ENCODE results near the gene DENND5B. TPM values are rescaled to one million over a fixed set of nuclear protein-coding genes. Genes with fewer than 3 reads are reported as not detected.

DENND5B gene
- total RNA-seq, 4 donors from 2014 or later = 4.4 to 25.1 (median 16.3) TPM

- H3K9me3 ChIP-seq = no peaks in the 10 kb centered on the region
- intact Hi-C loops (cut with DNase I; ENCODE audit: low total_unique reads) = no loop called here
- no peak for DNase-seq
These were observed 5.0 kb downstream of the DENND5B start for GRCh38 chr12:31585895-31586294.

GRCh38 chr12:31585271-31585670 lies 5.7 kb downstream of the DENND5B start:
- Histone ChIP-seq H3K4me3 (no peak overlapping the region), H3K36me3 (no peaks in the 10 kb centered on the region), H3K27ac (peak overlapping the region in 1 of 4 donors; percentile 9), H3K9me3 (no peaks in the 10 kb centered on the region), H3K27me3 (no peaks in the 10 kb centered on the region), H3K4me1 (peaks cover 0 to 10% (median 7%) of the 10 kb centered on the region in 4 donors)
- no peak for TF ChIP-seq POLR2AphosphoS5 (IDR thresholded peaks at IDR 0.05)
- TF ChIP-seq POLR2A (IDR thresholded peaks at IDR 0.05) = no peak
- TF ChIP-seq, protein P1, sequence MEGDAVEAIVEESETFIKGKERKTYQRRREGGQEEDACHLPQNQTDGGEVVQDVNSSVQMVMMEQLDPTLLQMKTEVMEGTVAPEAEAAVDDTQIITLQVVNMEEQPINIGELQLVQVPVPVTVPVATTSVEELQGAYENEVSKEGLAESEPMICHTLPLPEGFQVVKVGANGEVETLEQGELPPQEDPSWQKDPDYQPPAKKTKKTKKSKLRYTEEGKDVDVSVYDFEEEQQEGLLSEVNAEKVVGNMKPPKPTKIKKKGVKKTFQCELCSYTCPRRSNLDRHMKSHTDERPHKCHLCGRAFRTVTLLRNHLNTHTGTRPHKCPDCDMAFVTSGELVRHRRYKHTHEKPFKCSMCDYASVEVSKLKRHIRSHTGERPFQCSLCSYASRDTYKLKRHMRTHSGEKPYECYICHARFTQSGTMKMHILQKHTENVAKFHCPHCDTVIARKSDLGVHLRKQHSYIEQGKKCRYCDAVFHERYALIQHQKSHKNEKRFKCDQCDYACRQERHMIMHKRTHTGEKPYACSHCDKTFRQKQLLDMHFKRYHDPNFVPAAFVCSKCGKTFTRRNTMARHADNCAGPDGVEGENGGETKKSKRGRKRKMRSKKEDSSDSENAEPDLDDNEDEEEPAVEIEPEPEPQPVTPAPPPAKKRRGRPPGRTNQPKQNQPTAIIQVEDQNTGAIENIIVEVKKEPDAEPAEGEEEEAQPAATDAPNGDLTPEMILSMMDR (IDR thresholded peaks at IDR 0.05) = no peak
- no peak for TF ChIP-seq EP300 (IDR thresholded peaks at IDR 0.05; ENCODE audit: low read depth)
- DNase-seq = no peak
- in situ Hi-C loops (cut with MboI; ENCODE audit: low pct_ligation_motif_present in 1 of 4, low pct_unique_long_range_greater_than_20kb in 1 of 4, low sequenced_read_pairs in 3 of 4) = no loop called here
- intact Hi-C loops (cut with DNase I; ENCODE audit: low total_unique reads) = no loop called here
- WGBS, 2 donors (ENCODE audit: low coverage in 1 of 2) = 87% methylated on average over 3 of the region's 3 CpGs; no CpG with 5 or more reads in 1 of the 2 donors

More at GRCh38 chr12:31585895-31586294, 5.0 kb downstream of the DENND5B start:
- in situ Hi-C loops (cut with MboI; ENCODE audit: low pct_ligation_motif_present in 1 of 4, low pct_unique_long_range_greater_than_20kb in 1 of 4, low sequenced_read_pairs in 3 of 4) = no loop called here
- no peak overlapping the region for H3K27ac ChIP-seq
- H3K36me3 ChIP-seq = no peaks in the 10 kb centered on the region
- H3K4me1 ChIP-seq = peaks cover 0 to 10% (median 7%) of the 10 kb centered on the region in 4 donors
- TF ChIP-seq POLR2AphosphoS5 (IDR thresholded peaks at IDR 0.05) (no peak), POLR2A (IDR thresholded peaks at IDR 0.05) (no peak), EP300 (IDR thresholded peaks at IDR 0.05; ENCODE audit: low read depth) (no peak)
- TF ChIP-seq, protein P1 (IDR thresholded peaks at IDR 0.05) = no peak
- no peaks in the 10 kb centered on the region for H3K27me3 ChIP-seq
- 67 to 77% methylated on average over 2 of the region's 2 CpGs for WGBS, 2 donors (ENCODE audit: low coverage in 1 of 2)
- H3K4me3 ChIP-seq = no peak overlapping the region

- WGBS, 2 donors (ENCODE audit: low coverage in 1 of 2) = 85 to 87% methylated on average over 6 of the region's 6 CpGs
- DNase-seq = no peak
- H3K4me1 ChIP-seq = peaks cover 0 to 10% (median 7%) of the 10 kb centered on the region in 4 donors
- no peaks in the 10 kb centered on the region for H3K36me3 ChIP-seq
- H3K27ac ChIP-seq = peak overlapping the region in 1 of 4 donors; percentile 9
- intact Hi-C loops (cut with DNase I; ENCODE audit: low total_unique reads) = no loop called here
- TF ChIP-seq POLR2AphosphoS5 (IDR thresholded peaks at IDR 0.05) (no peak), EP300 (IDR thresholded peaks at IDR 0.05; ENCODE audit: low read depth) (no peak), POLR2A (IDR thresholded peaks at IDR 0.05) (no peak)
- TF ChIP-seq, protein P1 (IDR thresholded peaks at IDR 0.05) = no peak
- in situ Hi-C loops (cut with MboI; ENCODE audit: low pct_ligation_motif_present in 1 of 4, low pct_unique_long_range_greater_than_20kb in 1 of 4, low sequenced_read_pairs in 3 of 4) = no loop called here
- no peaks in the 10 kb centered on the region for H3K9me3 ChIP-seq
- no peak overlapping the region for H3K4me3 ChIP-seq
- no peaks in the 10 kb centered on the region for H3K27me3 ChIP-seq
These were observed 6.2 kb downstream of the DENND5B start for GRCh38 chr12:31584782-31585181.

GRCh38 chr12:31583878-31584277 lies 7.1 kb downstream of the DENND5B start:
- Histone ChIP-seq H3K4me3 (no peak overlapping the region), H3K9me3 (no peaks in the 10 kb centered on the region), H3K4me1 (peaks cover 0 to 4% (median 2%) of the 10 kb centered on the region in 4 donors), H3K27ac (no peak overlapping the region), H3K27me3 (no peaks in the 10 kb centered on the region), H3K36me3 (no peaks in the 10 kb centered on the region)
- TF ChIP-seq POLR2AphosphoS5 (IDR thresholded peaks at IDR 0.05) (no peak), EP300 (IDR thresholded peaks at IDR 0.05; ENCODE audit: low read depth) (no peak), POLR2A (IDR thresholded peaks at IDR 0.05) (no peak)
- TF ChIP-seq, protein P1 (IDR thresholded peaks at IDR 0.05) = no peak
- no peak for DNase-seq
- intact Hi-C loops (cut with DNase I; ENCODE audit: low total_unique reads) (no loop called here), in situ Hi-C loops (cut with MboI; ENCODE audit: low pct_ligation_motif_present in 1 of 4, low pct_unique_long_range_greater_than_20kb in 1 of 4, low sequenced_read_pairs in 3 of 4) (no loop called here)
- 70 to 85% methylated on average over 2 of the region's 2 CpGs for WGBS, 2 donors (ENCODE audit: low coverage in 1 of 2)
